ENCODE data around the gene RFTN1. TPM values are rescaled to one million over a fixed set of nuclear protein-coding genes. Genes with fewer than 3 reads are reported as not detected.
A peak's percentile ranks its signal among the peaks of the same experiment; 100 is the strongest.

The RFTN1 gene
- total RNA-seq, 6 experiments from 2014 or later = 15.1 to 36.0 (median 19.8) TPM

DNA sequence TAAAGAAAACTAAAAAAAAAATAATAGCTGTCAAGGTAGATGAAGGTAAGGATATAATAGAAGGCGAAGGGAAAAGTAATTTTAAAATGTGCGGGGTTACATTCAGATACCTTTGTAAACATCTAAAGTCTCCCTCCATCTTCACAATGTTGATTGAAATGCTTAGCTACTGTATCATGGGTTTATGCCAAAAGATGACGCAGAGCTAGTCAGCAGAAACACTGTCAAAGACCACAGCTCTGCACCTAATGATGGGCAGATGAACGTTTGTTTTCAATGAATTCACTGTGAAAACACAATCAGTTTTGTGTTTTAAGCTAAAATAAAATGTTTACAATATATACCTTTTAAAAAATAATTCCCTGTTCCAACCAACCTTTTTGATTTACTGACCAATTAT, 61.2 kb downstream of the RFTN1 start:
- Histone ChIP-seq H3K4me3 (no peak overlapping the region), H3K9me3 (no peaks in the 10 kb centered on the region), H3K36me3 (no peaks in the 10 kb centered on the region), H3K27ac (no peak overlapping the region), H3K27me3 (no peaks in the 10 kb centered on the region), H3K4me1 (no peaks in the 10 kb centered on the region)
- WGBS (ENCODE audit: insufficient coverage, low coverage, low lambda C conversion rate, missing lambda C conversion rate) = 82% methylated on average over 4 of the region's 4 CpGs
- intact Hi-C loops (cut with DNase I) = no loop called here
- ATAC-seq (no peak), DNase-seq (no peak)
- TF ChIP-seq, protein P1, sequence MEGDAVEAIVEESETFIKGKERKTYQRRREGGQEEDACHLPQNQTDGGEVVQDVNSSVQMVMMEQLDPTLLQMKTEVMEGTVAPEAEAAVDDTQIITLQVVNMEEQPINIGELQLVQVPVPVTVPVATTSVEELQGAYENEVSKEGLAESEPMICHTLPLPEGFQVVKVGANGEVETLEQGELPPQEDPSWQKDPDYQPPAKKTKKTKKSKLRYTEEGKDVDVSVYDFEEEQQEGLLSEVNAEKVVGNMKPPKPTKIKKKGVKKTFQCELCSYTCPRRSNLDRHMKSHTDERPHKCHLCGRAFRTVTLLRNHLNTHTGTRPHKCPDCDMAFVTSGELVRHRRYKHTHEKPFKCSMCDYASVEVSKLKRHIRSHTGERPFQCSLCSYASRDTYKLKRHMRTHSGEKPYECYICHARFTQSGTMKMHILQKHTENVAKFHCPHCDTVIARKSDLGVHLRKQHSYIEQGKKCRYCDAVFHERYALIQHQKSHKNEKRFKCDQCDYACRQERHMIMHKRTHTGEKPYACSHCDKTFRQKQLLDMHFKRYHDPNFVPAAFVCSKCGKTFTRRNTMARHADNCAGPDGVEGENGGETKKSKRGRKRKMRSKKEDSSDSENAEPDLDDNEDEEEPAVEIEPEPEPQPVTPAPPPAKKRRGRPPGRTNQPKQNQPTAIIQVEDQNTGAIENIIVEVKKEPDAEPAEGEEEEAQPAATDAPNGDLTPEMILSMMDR (IDR thresholded peaks at IDR 0.05) = no peak
- no peak for TF ChIP-seq POLR2A (IDR thresholded peaks at IDR 0.05)

DNA sequence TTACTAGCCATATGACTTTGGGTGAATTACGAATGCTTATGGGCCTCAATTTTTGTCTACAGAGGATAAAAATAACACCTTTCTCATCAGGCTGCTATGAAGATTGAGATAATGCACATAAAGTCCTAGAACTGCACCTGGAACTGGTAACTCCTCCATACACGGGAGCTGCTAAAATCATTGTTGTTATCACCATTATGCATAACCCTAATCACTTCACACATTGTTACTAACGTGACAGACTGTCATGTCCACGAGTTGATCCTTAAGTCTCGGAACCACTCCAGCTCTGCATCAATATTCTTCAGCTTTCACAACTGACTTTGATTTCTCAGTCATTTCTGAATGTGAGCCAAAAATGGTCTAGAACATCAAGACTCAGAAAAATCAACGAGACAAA, 64.1 kb downstream of the RFTN1 start:
- Histone ChIP-seq H3K27me3 (no peaks in the 10 kb centered on the region), H3K36me3 (no peaks in the 10 kb centered on the region), H3K4me3 (no peak overlapping the region), H3K9me3 (no peaks in the 10 kb centered on the region), H3K27ac (no peak overlapping the region), H3K4me1 (no peaks in the 10 kb centered on the region)
- no peak for TF ChIP-seq POLR2A (IDR thresholded peaks at IDR 0.05)
- TF ChIP-seq, protein P1 (IDR thresholded peaks at IDR 0.05) = no peak
- intact Hi-C loops (cut with DNase I) = no loop called here
- 79% methylated on average over 5 of the region's 6 CpGs for WGBS (ENCODE audit: insufficient coverage, low coverage, low lambda C conversion rate, missing lambda C conversion rate)
- DNase-seq = no peak
- ATAC-seq = no peak

DNA sequence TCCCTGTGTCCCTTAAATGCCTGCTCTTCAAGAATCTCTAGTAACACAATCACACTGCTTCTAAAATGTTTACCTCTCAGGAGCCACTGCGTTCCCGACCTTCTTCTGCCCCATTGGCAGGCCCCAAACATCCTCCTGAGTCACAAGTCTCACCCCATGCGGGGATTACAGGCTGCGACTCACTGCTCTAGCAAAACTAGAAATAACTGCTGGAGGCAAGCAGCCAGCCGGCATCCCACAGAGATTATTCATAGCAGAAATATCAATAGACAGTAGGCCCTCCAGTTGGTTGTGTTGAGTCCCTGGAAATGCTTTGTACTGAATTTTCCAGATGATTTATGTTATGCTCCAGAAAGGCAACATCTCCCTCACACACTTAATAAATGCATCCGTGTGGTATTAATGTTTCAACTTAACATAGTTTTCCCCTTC, 64.8 kb downstream of the RFTN1 start:
- H3K27me3 ChIP-seq = no peaks in the 10 kb centered on the region
- WGBS (ENCODE audit: insufficient coverage, low coverage, low lambda C conversion rate, missing lambda C conversion rate) = 72% methylated on average over 6 of the region's 6 CpGs
- no peak overlapping the region for H3K4me3 ChIP-seq
- H3K4me1 ChIP-seq = no peaks in the 10 kb centered on the region
- no peak for TF ChIP-seq POLR2A (IDR thresholded peaks at IDR 0.05)
- TF ChIP-seq, protein P1 (IDR thresholded peaks at IDR 0.05) = no peak
- no peak overlapping the region for H3K27ac ChIP-seq
- H3K9me3 ChIP-seq = no peaks in the 10 kb centered on the region
- ATAC-seq (peak in 1 of 4 donors; percentile 28), DNase-seq (no peak)
- intact Hi-C loops (cut with DNase I) = no loop called here
- H3K36me3 ChIP-seq = no peaks in the 10 kb centered on the region

DNA sequence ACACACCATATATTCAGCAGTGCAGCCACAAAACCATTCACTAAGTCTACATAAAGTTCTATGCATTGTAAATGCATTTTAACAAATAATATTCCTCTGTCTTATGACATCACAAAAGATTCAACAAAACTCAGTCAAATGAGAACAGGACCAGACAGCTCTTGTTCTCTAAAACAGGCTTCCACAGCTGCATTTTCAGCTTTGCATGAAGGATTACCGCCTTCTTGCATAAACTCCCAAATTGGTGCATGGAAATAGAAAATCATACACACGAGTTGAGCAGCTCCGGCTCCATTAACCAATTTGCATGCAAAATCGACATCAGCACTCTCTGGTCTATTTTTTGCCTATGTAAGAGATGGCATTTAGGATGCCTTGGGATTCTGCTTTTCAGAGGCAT, 66.4 kb downstream of the RFTN1 start:
- Histone ChIP-seq H3K36me3 (no peaks in the 10 kb centered on the region), H3K4me3 (no peak overlapping the region), H3K27ac (no peak overlapping the region), H3K27me3 (no peaks in the 10 kb centered on the region), H3K9me3 (no peaks in the 10 kb centered on the region), H3K4me1 (no peaks in the 10 kb centered on the region)
- no peak for ATAC-seq
- 90% methylated on average over 4 of the region's 4 CpGs for WGBS (ENCODE audit: insufficient coverage, low coverage, low lambda C conversion rate, missing lambda C conversion rate)
- no peak for DNase-seq
- intact Hi-C loops (cut with DNase I) = no loop called here
- no peak for TF ChIP-seq POLR2A (IDR thresholded peaks at IDR 0.05)
- TF ChIP-seq, protein P1 (IDR thresholded peaks at IDR 0.05) = no peak

DNA sequence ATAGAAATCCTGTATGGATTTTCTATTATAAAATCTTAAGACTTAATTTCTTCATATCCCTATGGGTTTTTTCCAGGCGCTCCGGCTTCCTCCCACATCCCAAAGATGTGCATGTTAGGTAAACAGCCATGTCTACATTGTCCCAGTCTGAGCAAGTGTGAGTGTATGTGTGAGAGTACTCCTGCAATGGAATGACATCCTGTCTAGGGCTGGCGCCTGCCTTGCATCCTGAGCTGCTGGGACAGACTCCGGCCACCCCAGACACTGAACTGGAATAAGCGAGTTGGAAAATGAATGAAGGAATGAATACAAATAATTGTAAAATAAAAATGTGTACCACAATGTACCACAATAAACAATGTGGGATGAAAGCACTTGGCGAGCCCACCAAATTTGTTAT, 69.2 kb downstream of the RFTN1 start:
- Histone ChIP-seq H3K36me3 (no peaks in the 10 kb centered on the region), H3K27me3 (no peaks in the 10 kb centered on the region), H3K27ac (no peak overlapping the region), H3K4me1 (peaks cover 0 to 15% (median 0%) of the 10 kb centered on the region in 4 donors), H3K9me3 (no peaks in the 10 kb centered on the region), H3K4me3 (no peak overlapping the region)
- ATAC-seq = peak; percentile 42 to 65 (median 54)
- no peak for TF ChIP-seq POLR2A (IDR thresholded peaks at IDR 0.05)
- TF ChIP-seq, protein P1 (IDR thresholded peaks at IDR 0.05) = no peak
- intact Hi-C loops (cut with DNase I) = no loop called here
- WGBS (ENCODE audit: insufficient coverage, low coverage, low lambda C conversion rate, missing lambda C conversion rate) = 70% methylated on average over 6 of the region's 6 CpGs
- DNase-seq = no peak
